ENCODE results near the gene PSME3IP1. TPM values are rescaled to one million over a fixed set of nuclear protein-coding genes. Genes with fewer than 3 reads are reported as not detected.

Gene PSME3IP1
- total and polyA plus RNA-seq, 2 of the 4 experiments (the other 2 are of a cell fraction): 50.2 to 75.2 TPM

GRCh38 chr16:57184113-57184512 is 1.7 kb downstream of the PSME3IP1 start:
- no peak overlapping the region for H4K91ac ChIP-seq (ENCODE audit: insufficient read depth, low read depth, low read length)
- no peak overlapping the region for H3K9ac ChIP-seq (ENCODE audit: low read depth, low read length)
- H3K27me3 ChIP-seq (ENCODE audit: control insufficient read depth, insufficient read depth, low read length): no peaks in the 10 kb centered on the region
- H3K4ac ChIP-seq (ENCODE audit: low read depth, low read length): no peak overlapping the region
- intact Hi-C loops (cut with micrococcal nuclease) (no loop called here), in situ Hi-C loops (cut with MboI; ENCODE audit: low sequenced_read_pairs) (no loop called here), dilution Hi-C loops (cut with HindIII; ENCODE audit: low sequenced_read_pairs, unreplicated experiment) (no loop called here)
- H2AK9ac ChIP-seq (replicated peaks; ENCODE audit: low read depth, low read length, poor library complexity): no peak overlapping the region
- H3K36me3 ChIP-seq (ENCODE audit: control insufficient read depth, insufficient read depth, low read length): no peaks in the 10 kb centered on the region
- no peak overlapping the region for H4K5ac ChIP-seq (ENCODE audit: low read depth, low read length)
- no peak overlapping the region for H2AK5ac ChIP-seq (ENCODE audit: low read depth, low read length)
- H2AFZ ChIP-seq (replicated peaks; ENCODE audit: low read length, poor library complexity): no peak overlapping the region
- H3K4me1 ChIP-seq (ENCODE audit: control insufficient read depth, insufficient read depth, low read length): peaks cover 4% of the 10 kb centered on the region; the same call in 1 of the 2 replicates
- no peak overlapping the region for H2BK20ac ChIP-seq (ENCODE audit: low read depth, low read length)
- peaks cover 4% of the 10 kb centered on the region; the same call in 1 of the 2 replicates for H4K20me1 ChIP-seq (ENCODE audit: insufficient read depth, low read length)
- no peak overlapping the region; a peak in 1 of 4 replicates for H4K8ac ChIP-seq (ENCODE audit: low read depth in 2 of 2, low read length in 2 of 2)
- CTCF ChIA-PET: no interaction called here
- WGBS, 2 experiments (ENCODE audit: extremely low coverage in 2 of 2, insufficient read length in 1 of 2): 100% methylated on average over 2 of the region's 4 CpGs; no CpG with 5 or more reads in 1 of the 2 experiments
- BruUV-seq (replicated peaks): no TSS peak
- POLR2A ChIA-PET (ENCODE audit: unreplicated experiment): no interaction called here
- H3K9me3 ChIP-seq (ENCODE audit: control insufficient read depth, insufficient read depth, low read length): no peaks in the 10 kb centered on the region
- TF ChIP-seq BHLHE40 (IDR thresholded peaks at IDR 0.05; ENCODE audit: low read depth, low read length) (no peak), MAFK (IDR thresholded peaks at IDR 0.05; ENCODE audit: low read depth, low read length) (no peak), RCOR1 (IDR thresholded peaks at IDR 0.05; ENCODE audit: insufficient replicate concordance, low read length) (no peak), POLR2A (IDR thresholded peaks at IDR 0.05; ENCODE audit: low read depth, low read length) (no peak), MAZ (IDR thresholded peaks at IDR 0.05; ENCODE audit: borderline replicate concordance, low read depth, low read length) (no peak), CHD1 (IDR thresholded peaks at IDR 0.05; ENCODE audit: low read depth, low read length) (no peak), CEBPB (IDR thresholded peaks at IDR 0.05; ENCODE audit: low read depth, low read length) (no peak), SMC3 (IDR thresholded peaks at IDR 0.05; ENCODE audit: low read depth, low read length) (no peak), NFE2L2 (IDR thresholded peaks at IDR 0.05; ENCODE audit: low read depth, low read length) (no peak), FOS (IDR thresholded peaks at IDR 0.05; ENCODE audit: low read depth, low read length) (no peak), RFX5 (IDR thresholded peaks at IDR 0.05; ENCODE audit: low read depth, low read length) (no peak)
- TF ChIP-seq, protein P1, sequence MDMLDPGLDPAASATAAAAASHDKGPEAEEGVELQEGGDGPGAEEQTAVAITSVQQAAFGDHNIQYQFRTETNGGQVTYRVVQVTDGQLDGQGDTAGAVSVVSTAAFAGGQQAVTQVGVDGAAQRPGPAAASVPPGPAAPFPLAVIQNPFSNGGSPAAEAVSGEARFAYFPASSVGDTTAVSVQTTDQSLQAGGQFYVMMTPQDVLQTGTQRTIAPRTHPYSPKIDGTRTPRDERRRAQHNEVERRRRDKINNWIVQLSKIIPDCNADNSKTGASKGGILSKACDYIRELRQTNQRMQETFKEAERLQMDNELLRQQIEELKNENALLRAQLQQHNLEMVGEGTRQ (IDR thresholded peaks at IDR 0.05; ENCODE audit: low read depth, low read length): no peak
- TF ChIP-seq, protein P2, sequence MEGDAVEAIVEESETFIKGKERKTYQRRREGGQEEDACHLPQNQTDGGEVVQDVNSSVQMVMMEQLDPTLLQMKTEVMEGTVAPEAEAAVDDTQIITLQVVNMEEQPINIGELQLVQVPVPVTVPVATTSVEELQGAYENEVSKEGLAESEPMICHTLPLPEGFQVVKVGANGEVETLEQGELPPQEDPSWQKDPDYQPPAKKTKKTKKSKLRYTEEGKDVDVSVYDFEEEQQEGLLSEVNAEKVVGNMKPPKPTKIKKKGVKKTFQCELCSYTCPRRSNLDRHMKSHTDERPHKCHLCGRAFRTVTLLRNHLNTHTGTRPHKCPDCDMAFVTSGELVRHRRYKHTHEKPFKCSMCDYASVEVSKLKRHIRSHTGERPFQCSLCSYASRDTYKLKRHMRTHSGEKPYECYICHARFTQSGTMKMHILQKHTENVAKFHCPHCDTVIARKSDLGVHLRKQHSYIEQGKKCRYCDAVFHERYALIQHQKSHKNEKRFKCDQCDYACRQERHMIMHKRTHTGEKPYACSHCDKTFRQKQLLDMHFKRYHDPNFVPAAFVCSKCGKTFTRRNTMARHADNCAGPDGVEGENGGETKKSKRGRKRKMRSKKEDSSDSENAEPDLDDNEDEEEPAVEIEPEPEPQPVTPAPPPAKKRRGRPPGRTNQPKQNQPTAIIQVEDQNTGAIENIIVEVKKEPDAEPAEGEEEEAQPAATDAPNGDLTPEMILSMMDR (conservative IDR thresholded peaks at IDR 0.05; ENCODE audit: low read depth, low read length): no peak
- TF ChIP-seq, protein P3, sequence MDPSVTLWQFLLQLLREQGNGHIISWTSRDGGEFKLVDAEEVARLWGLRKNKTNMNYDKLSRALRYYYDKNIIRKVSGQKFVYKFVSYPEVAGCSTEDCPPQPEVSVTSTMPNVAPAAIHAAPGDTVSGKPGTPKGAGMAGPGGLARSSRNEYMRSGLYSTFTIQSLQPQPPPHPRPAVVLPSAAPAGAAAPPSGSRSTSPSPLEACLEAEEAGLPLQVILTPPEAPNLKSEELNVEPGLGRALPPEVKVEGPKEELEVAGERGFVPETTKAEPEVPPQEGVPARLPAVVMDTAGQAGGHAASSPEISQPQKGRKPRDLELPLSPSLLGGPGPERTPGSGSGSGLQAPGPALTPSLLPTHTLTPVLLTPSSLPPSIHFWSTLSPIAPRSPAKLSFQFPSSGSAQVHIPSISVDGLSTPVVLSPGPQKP (IDR thresholded peaks at IDR 0.05; ENCODE audit: borderline replicate concordance, low read depth, low read length): no peak
- no peak overlapping the region for H2BK15ac ChIP-seq (ENCODE audit: low read depth, low read length)
- H3K18ac ChIP-seq (ENCODE audit: low read depth, low read length): no peak overlapping the region
- DNase-seq (no peak), ATAC-seq (ENCODE audit: low read depth) (no peak)
- H3K23ac ChIP-seq (ENCODE audit: low read depth, low read length): no peak overlapping the region
- H2BK5ac ChIP-seq (ENCODE audit: low read depth, low read length, poor library complexity, severe bottlenecking): no peak overlapping the region
- H3K4me2 ChIP-seq (ENCODE audit: low read depth, low read length): no peak overlapping the region
- H2BK120ac ChIP-seq (ENCODE audit: low read depth, low read length): no peak overlapping the region
- no peak overlapping the region for H3K4me3 ChIP-seq (ENCODE audit: insufficient read depth, low read depth, low read length)
- H3K27ac ChIP-seq (ENCODE audit: insufficient read depth, low read length): no peak overlapping the region
- H3K9me1 ChIP-seq (ENCODE audit: insufficient read depth, low read length): peaks cover 4% of the 10 kb centered on the region; the same call in 1 of the 2 replicates
- H3K79me1 ChIP-seq (ENCODE audit: low read depth in 1 of 2, low read length in 2 of 2): peaks cover 24 to 73% of the 10 kb centered on the region in 2 experiments
- no peak overlapping the region for H3K14ac ChIP-seq (replicated peaks; ENCODE audit: low read depth, low read length)
- no peak overlapping the region for H3K56ac ChIP-seq (ENCODE audit: extremely low read depth, insufficient read depth, low read length)
